ENCODE data around the gene JAK2.

- no peak for TF ChIP-seq OSR1 (CRISPR knock-in tag; IDR thresholded peaks at IDR 0.05)
- no peak for TF ChIP-seq TSHZ2 (CRISPR knock-in tag; IDR thresholded peaks at IDR 0.05)
- TF ChIP-seq, protein P1, sequence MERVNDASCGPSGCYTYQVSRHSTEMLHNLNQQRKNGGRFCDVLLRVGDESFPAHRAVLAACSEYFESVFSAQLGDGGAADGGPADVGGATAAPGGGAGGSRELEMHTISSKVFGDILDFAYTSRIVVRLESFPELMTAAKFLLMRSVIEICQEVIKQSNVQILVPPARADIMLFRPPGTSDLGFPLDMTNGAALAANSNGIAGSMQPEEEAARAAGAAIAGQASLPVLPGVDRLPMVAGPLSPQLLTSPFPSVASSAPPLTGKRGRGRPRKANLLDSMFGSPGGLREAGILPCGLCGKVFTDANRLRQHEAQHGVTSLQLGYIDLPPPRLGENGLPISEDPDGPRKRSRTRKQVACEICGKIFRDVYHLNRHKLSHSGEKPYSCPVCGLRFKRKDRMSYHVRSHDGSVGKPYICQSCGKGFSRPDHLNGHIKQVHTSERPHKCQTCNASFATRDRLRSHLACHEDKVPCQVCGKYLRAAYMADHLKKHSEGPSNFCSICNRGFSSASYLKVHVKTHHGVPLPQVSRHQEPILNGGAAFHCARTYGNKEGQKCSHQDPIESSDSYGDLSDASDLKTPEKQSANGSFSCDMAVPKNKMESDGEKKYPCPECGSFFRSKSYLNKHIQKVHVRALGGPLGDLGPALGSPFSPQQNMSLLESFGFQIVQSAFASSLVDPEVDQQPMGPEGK (CRISPR knock-in tag; IDR thresholded peaks at IDR 0.05; ENCODE audit: borderline replicate concordance), result no peak
- no peak for TF ChIP-seq ZFP3 (CRISPR knock-in tag; IDR thresholded peaks at IDR 0.05)
Observed at GRCh38 chr9:5112646-5113045, 127.6 kb downstream of the JAK2 start.
